Stimulated activated CD8-positive, alpha-beta memory T cell treated with anti-CD3 and anti-CD28 coated beads, Interleukin-7, amount 100 ng/mL, for 1 hour (primary cell): ENCODE measurements around the gene UGT2B7.

Experiments
- DNase-seq, 2 donors: peaks; one replicate each; pipeline ENCODE4 v3.0.0-alpha.2; 2020; ENCODE audit warnings: low read depth in 2 of 2

The UGT2B7 gene

GRCh38 chr4:69156913-69157312 lies 60.6 kb downstream of the UGT2B7 start:
- DNase-seq, result no peak
